B cell (primary cell): ENCODE measurements around the gene FLT1. TPM values are rescaled to one million over a fixed set of nuclear protein-coding genes. Genes with fewer than 3 reads are reported as not detected.
A peak's percentile ranks its signal among the peaks of the same experiment; 100 is the strongest.

ENCODE experiments used
- ATAC-seq: fragments of 200-7000 bp; cut with Tn5 transposase; one replicate; pipeline ENCODE4 v1.10.0; 2021; ENCODE audit warnings: low read depth, mild to moderate bottlenecking, moderate number of reproducible peaks, moderate library complexity
- CTCF ChIA-PET: fragments of 350-600 bp; sonication (Branson Sonifier 250); formaldehyde crosslinking; loops from one replicate; lab custom pipeline; 2021; ENCODE audit warnings: antibody characterized with exemption, inconsistent platforms; lab: Charles Lee
- POLR2A ChIA-PET: fragments of 350-600 bp; sonication (Branson Sonifier 250); formaldehyde crosslinking; loops from one replicate; lab custom pipeline; 2021; ENCODE audit warnings: antibody characterized with exemption; lab: Charles Lee
- DNase-seq: peaks from one replicate; pipeline ENCODE4 v3.0.0; 2013
- H2AFZ ChIP-seq: 2 replicates; pipeline ENCODE4 v1.6.1; 2012; ENCODE audit warnings: mild to moderate bottlenecking, low read depth, low read length; ENCODE audit not compliant: insufficient read depth, poor library complexity, severe bottlenecking
- H3K27ac ChIP-seq, 2 donors: 1 replicate in 1 of 2; 2 replicates in 1 of 2; pipeline ENCODE4 v1.5.1; 2012 to 2013; ENCODE audit warnings: low read length in 2 of 2, mild to moderate bottlenecking in 2 of 2, moderate library complexity in 1 of 2
- H3K27me3 ChIP-seq, 4 experiments: fragments of 200-600 bp in 1 of 4; sonication (generic) in 1 of 4; replicated peaks in 1 of 4; 1 replicate in 2 of 4; 2 replicates in 2 of 4; pipeline versions ENCODE4 v1.6.1 to v1.7.0; 2013 to 2016; ENCODE audit warnings: low read length in 3 of 4, mild to moderate bottlenecking in 2 of 4, mixed read lengths in 1 of 4, moderate library complexity in 1 of 4; ENCODE audit not compliant: insufficient read depth in 4 of 4, control insufficient read depth in 3 of 4; ENCODE audit errors: control extremely low read depth in 1 of 4
- H3K36me3 ChIP-seq, 2 experiments: replicated peaks in 1 of 2; 1 replicate in 1 of 2; 2 replicates in 1 of 2; pipeline versions ENCODE4 v1.6.1 to v1.7.1; 2013; ENCODE audit warnings: low read length in 1 of 2; ENCODE audit not compliant: insufficient read depth in 2 of 2, control insufficient read depth in 1 of 2; ENCODE audit errors: control extremely low read depth in 1 of 2, extremely low read depth in 1 of 2
- H3K4me1 ChIP-seq, 2 donors: fragments of 200-600 bp in 1 of 2; sonication (generic) in 1 of 2; 1 replicate in 1 of 2; 2 replicates in 1 of 2; pipeline versions ENCODE4 v1.5.1 to v1.6.1; 2013 to 2017; ENCODE audit warnings: low read length in 2 of 2; ENCODE audit not compliant: control insufficient read depth in 2 of 2, insufficient read depth in 2 of 2
- H3K4me2 ChIP-seq: replicated peaks from 2 replicates; pipeline ENCODE3; 2012; ENCODE audit warnings: mild to moderate bottlenecking, low read depth, low read length; ENCODE audit not compliant: poor library complexity, severe bottlenecking
- H3K4me3 ChIP-seq, 5 experiments: fragments of 200-600 bp in 1 of 5; sonication (generic) in 1 of 5; 1 replicate in 3 of 5; 2 replicates in 2 of 5; pipeline versions ENCODE4 v1.5.1 to v1.7.0; 2011 to 2016; ENCODE audit warnings: low read length in 4 of 5, mild to moderate bottlenecking in 4 of 5, low read depth in 2 of 5, control low read depth in 1 of 5, moderate library complexity in 1 of 5; ENCODE audit not compliant: insufficient read depth in 1 of 5; ENCODE audit errors: control extremely low read depth in 1 of 5, extremely low read depth in 1 of 5
- H3K79me2 ChIP-seq: fragments of 200-600 bp; sonication (generic); one replicate; pipeline ENCODE4 v1.6.0; 2016; ENCODE audit warnings: low read length; ENCODE audit not compliant: control insufficient read depth, insufficient read depth
- H3K9ac ChIP-seq: fragments of 200-600 bp; sonication (generic); 2 replicates; pipeline ENCODE4 v1.6.1; 2017; ENCODE audit warnings: mild to moderate bottlenecking, low read length, moderate library complexity
- H3K9me3 ChIP-seq, 3 donors: one replicate each; pipeline versions ENCODE4 v1.6.1 to v1.7.1; 2013; ENCODE audit warnings: low read length in 2 of 3; ENCODE audit not compliant: control insufficient read depth in 2 of 3, insufficient read depth in 1 of 3; ENCODE audit errors: control extremely low read depth in 1 of 3
- H4K20me1 ChIP-seq: 2 replicates; pipeline ENCODE4 v1.6.0; 2012; ENCODE audit warnings: mild to moderate bottlenecking, low read length; ENCODE audit not compliant: insufficient read depth, control insufficient read depth, poor library complexity, severe bottlenecking
- H3K27ac Mint-ChIP-seq: one replicate; pipeline ENCODE4 v1.8.0; 2021; ENCODE audit warnings: mixed read lengths
- H3K27me3 Mint-ChIP-seq: one replicate; pipeline ENCODE4 v1.8.0; 2021; ENCODE audit warnings: mixed read lengths
- H3K4me1 Mint-ChIP-seq: one replicate; pipeline ENCODE4 v1.8.0; 2021; ENCODE audit warnings: mixed read lengths
- H3K4me3 Mint-ChIP-seq: one replicate; pipeline ENCODE4 v1.8.0; 2021; ENCODE audit warnings: mixed read lengths
- H3K9me3 Mint-ChIP-seq: one replicate; pipeline ENCODE4 v1.8.0; 2022; ENCODE audit warnings: mixed read lengths; ENCODE audit not compliant: insufficient read depth
- EZH2 ChIP-seq: IDR thresholded peaks from 2 replicates; pipeline ENCODE4 v1.6.1; 2012; ENCODE audit warnings: borderline replicate concordance, low read depth, mild to moderate bottlenecking, moderate library complexity, low read length; ENCODE audit not compliant: insufficient read depth, poor library complexity, severe bottlenecking
- WGBS: methylation state at CpG from one replicate; pipeline ENCODE4 v1.1.5; 2013; ENCODE audit warnings: missing lambda C conversion rate; ENCODE audit not compliant: insufficient coverage; 5-methylcytosine and 5-hydroxymethylcytosine counted together
- intact Hi-C: fragments of 100-400 bp; cut with micrococcal nuclease; formaldehyde crosslinking; loops from one replicate; pipeline ENCODE4 v1.10.0; 2022
- polyA plus RNA-seq: library from polyadenylated mRNA; depleted of rRNA; stranded (reverse); fragments of >200 nt; gene quantifications from 2 replicates; pipeline ENCODE4 v1.2.3, GENCODE V29; 2012
- total RNA-seq, 2 donors: library from RNA; stranded (reverse); fragments of 120-200 nt in 1 of 2; gene quantifications; 1 replicate in 1 of 2; 2 replicates in 1 of 2; pipeline versions ENCODE4 v1.2.3 to v1.2.4, GENCODE V29; 2013 to 2022
- TF ChIP-seq, protein P1 (sequence below): fragments of 200-600 bp; IDR thresholded peaks from one replicate; pipeline ENCODE4 v1.8.0; 2022; ENCODE audit warnings: antibody characterized with exemption, mild to moderate bottlenecking

FLT1 gene
- total and polyA plus RNA-seq, 2 donors (not counting 1 experiment from before 2014, with no cell fraction given), result 1.1 to 1.2 TPM

GRCh38 chr13:28531077-28531844 lies 36.3 kb upstream of the FLT1 start:
- peak overlapping the region; percentile 60 for H3K9ac ChIP-seq
- ATAC-seq, result no peak
- peak; percentile 43 for TF ChIP-seq EZH2
- TF ChIP-seq, protein P1, sequence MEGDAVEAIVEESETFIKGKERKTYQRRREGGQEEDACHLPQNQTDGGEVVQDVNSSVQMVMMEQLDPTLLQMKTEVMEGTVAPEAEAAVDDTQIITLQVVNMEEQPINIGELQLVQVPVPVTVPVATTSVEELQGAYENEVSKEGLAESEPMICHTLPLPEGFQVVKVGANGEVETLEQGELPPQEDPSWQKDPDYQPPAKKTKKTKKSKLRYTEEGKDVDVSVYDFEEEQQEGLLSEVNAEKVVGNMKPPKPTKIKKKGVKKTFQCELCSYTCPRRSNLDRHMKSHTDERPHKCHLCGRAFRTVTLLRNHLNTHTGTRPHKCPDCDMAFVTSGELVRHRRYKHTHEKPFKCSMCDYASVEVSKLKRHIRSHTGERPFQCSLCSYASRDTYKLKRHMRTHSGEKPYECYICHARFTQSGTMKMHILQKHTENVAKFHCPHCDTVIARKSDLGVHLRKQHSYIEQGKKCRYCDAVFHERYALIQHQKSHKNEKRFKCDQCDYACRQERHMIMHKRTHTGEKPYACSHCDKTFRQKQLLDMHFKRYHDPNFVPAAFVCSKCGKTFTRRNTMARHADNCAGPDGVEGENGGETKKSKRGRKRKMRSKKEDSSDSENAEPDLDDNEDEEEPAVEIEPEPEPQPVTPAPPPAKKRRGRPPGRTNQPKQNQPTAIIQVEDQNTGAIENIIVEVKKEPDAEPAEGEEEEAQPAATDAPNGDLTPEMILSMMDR, result no peak
- peak overlapping the region in 4 of 5 experiments; percentile 8 to 46 (median 27) for H3K4me3 ChIP-seq
- intact Hi-C loops, result no loop called here
- H3K4me2 ChIP-seq, result peak overlapping the region; percentile 84
- Mint-ChIP-seq H3K9me3 (peaks cover 2% of the 10 kb centered on the region), H3K4me3 (no peak overlapping the region), H3K4me1 (peaks cover 16% of the 10 kb centered on the region), H3K27ac (no peak overlapping the region), H3K27me3 (peaks cover 34% of the 10 kb centered on the region)
- 2% methylated on average over 37 of the region's 39 CpGs for WGBS
- ChIA-PET POLR2A (no interaction called here), CTCF (interaction anchor here (1.0 kb wide), 1 partner anchor 207 kb away, joined by 3 read pairs; no protein-coding TSS in a partner anchor)
- H3K36me3 ChIP-seq, result no peaks in the 10 kb centered on the region
- H3K4me1 ChIP-seq, result peaks cover 45 to 51% of the 10 kb centered on the region in 2 donors
- H4K20me1 ChIP-seq, result no peaks in the 10 kb centered on the region
- peak overlapping the region; percentile 47 for H2AFZ ChIP-seq
- peak; percentile 46 for DNase-seq
- H3K79me2 ChIP-seq, result no peaks in the 10 kb centered on the region
- no peak overlapping the region for H3K27ac ChIP-seq
- H3K27me3 ChIP-seq, result peaks cover 3 to 71% (median 41%) of the 10 kb centered on the region in 4 experiments
- H3K9me3 ChIP-seq, result peaks cover 0 to 24% (median 4%) of the 10 kb centered on the region in 3 donors

DNA sequence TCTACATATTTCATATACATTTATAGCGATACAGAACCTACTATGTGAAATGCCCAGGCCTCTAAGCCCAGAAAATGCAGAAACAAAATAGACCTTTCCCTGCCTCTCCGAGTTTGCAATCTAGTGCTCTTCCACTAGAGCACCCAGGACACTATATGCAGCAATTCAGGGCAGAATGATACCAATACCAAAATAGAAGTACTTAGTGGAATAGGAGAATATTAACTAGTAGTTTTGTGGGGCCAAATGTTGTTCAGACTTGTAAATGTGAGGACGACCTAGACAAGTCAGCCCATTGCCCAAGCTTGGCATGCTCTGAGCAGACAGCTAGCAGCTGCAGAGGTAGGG lies 35.8 kb upstream of the FLT1 start:
- TF ChIP-seq, protein P1, result no peak
- TF ChIP-seq EZH2, result no peak
- H3K27me3 ChIP-seq, result peaks cover 3 to 69% (median 41%) of the 10 kb centered on the region in 4 experiments
- no peaks in the 10 kb centered on the region for H3K79me2 ChIP-seq
- ATAC-seq, result no peak
- no peak for DNase-seq
- H3K4me3 ChIP-seq, result no peak overlapping the region
- no peak overlapping the region for H3K27ac ChIP-seq
- peaks cover 0 to 22% (median 3%) of the 10 kb centered on the region in 3 donors for H3K9me3 ChIP-seq
- POLR2A ChIA-PET, result no interaction called here
- Mint-ChIP-seq H3K4me1 (peaks cover 17% of the 10 kb centered on the region), H3K9me3 (no peaks in the 10 kb centered on the region), H3K27ac (no peak overlapping the region), H3K4me3 (no peak overlapping the region), H3K27me3 (peaks cover 32% of the 10 kb centered on the region)
- no peaks in the 10 kb centered on the region for H4K20me1 ChIP-seq
- peaks cover 47 to 51% of the 10 kb centered on the region in 2 donors for H3K4me1 ChIP-seq
- no peaks in the 10 kb centered on the region for H3K36me3 ChIP-seq
- CTCF ChIA-PET, result interaction anchor here (1.0 kb wide), 1 partner anchor 206 kb away, joined by 3 read pairs; no protein-coding TSS in a partner anchor
- no peak overlapping the region for H2AFZ ChIP-seq
- H3K4me2 ChIP-seq, result peak overlapping the region; percentile 84
- H3K9ac ChIP-seq, result peak overlapping the region; percentile 37
- intact Hi-C loops, result loop anchor here (1.0 kb wide), 1 partner anchor 35 kb away; no protein-coding TSS in a partner anchor
- WGBS, result no CpG with 5 or more reads among the region's 3 CpGs
